Endodermal cell (in vitro differentiated cells): ENCODE data around the gene FANCL. TPM values are rescaled to one million over a fixed set of nuclear protein-coding genes. Genes with fewer than 3 reads are reported as not detected.
"Not testable (repeated sequence)": the region's sequence is repeated elsewhere in the genome, so short reads cannot be mapped to it uniquely, and the experiment has no call there.

Experiments used
- DNase-seq: peaks from one replicate; pipeline ENCODE4 v3.0.0-alpha.2; 2017
- H3K27ac ChIP-seq: 2 replicates; pipeline ENCODE4 v1.5.1; 2013; ENCODE audit warnings: mild to moderate bottlenecking, low read depth, low read length, moderate library complexity
- H3K27me3 ChIP-seq: 2 replicates; pipeline ENCODE4 v1.6.1; 2013; ENCODE audit warnings: mild to moderate bottlenecking, low read length, moderate library complexity; ENCODE audit not compliant: insufficient read depth, control insufficient read depth, poor library complexity, severe bottlenecking
- H3K36me3 ChIP-seq: 2 replicates; pipeline ENCODE4 v1.7.0; 2013; ENCODE audit warnings: mild to moderate bottlenecking, low read length, moderate library complexity; ENCODE audit not compliant: control insufficient read depth, insufficient read depth
- H3K4me1 ChIP-seq: one replicate; pipeline ENCODE4 v1.7.0; 2013; ENCODE audit warnings: low read length; ENCODE audit not compliant: control insufficient read depth, insufficient read depth
- H3K4me3 ChIP-seq: 2 replicates; pipeline ENCODE4 v1.5.1; 2013; ENCODE audit warnings: mild to moderate bottlenecking, low read length, moderate library complexity
- H3K9ac ChIP-seq: 2 replicates; pipeline ENCODE4 v1.6.1; 2013; ENCODE audit warnings: mild to moderate bottlenecking, low read length, moderate library complexity; ENCODE audit not compliant: poor library complexity, severe bottlenecking; ENCODE audit errors: extremely low read depth
- H3K9me3 ChIP-seq: 2 replicates; pipeline ENCODE4 v1.6.1; 2013; ENCODE audit warnings: mild to moderate bottlenecking, low read length, moderate library complexity; ENCODE audit not compliant: control insufficient read depth
- H3K27ac Mint-ChIP-seq: 2 replicates; pipeline ENCODE4 v1.8.0; 2020; ENCODE audit warnings: mixed read lengths
- H3K27me3 Mint-ChIP-seq: 2 replicates; pipeline ENCODE4 v1.8.0; 2021; ENCODE audit warnings: mild to moderate bottlenecking, mixed read lengths; ENCODE audit not compliant: insufficient read depth
- H3K36me3 Mint-ChIP-seq: 2 replicates; pipeline ENCODE4 v1.8.0; 2020; ENCODE audit warnings: low read depth, mixed read lengths
- H3K4me1 Mint-ChIP-seq: 2 replicates; pipeline ENCODE4 v1.8.0; 2020; ENCODE audit warnings: mixed read lengths
- H3K4me3 Mint-ChIP-seq: 2 replicates; pipeline ENCODE4 v1.8.0; 2020; ENCODE audit warnings: mild to moderate bottlenecking, moderate library complexity, mixed read lengths
- H3K9me3 Mint-ChIP-seq: 2 replicates; pipeline ENCODE4 v1.8.0; 2020; ENCODE audit warnings: mild to moderate bottlenecking, mixed read lengths
- WGBS, 2 experiments: methylation state at CpG; one replicate each; pipeline versions ENCODE4 v1.1.5 to v1.1.7; 2013; ENCODE audit warnings: missing lambda C conversion rate in 2 of 2, mixed read lengths in 1 of 2; ENCODE audit not compliant: insufficient coverage in 1 of 2, insufficient read length in 1 of 2; 5-methylcytosine and 5-hydroxymethylcytosine counted together
- total RNA-seq, 2 donors: library from RNA; stranded (reverse); fragmentation: NEBNext Ultra II Directional in 1 of 2; extraction: Animal tissue kit (Norgen Biotek cat#: 25700) in 1 of 2; gene quantifications; 2 replicates in 1 of 2; 3 replicates in 1 of 2; pipeline ENCODE4 v1.2.1, GENCODE V29; 2021
- TF ChIP-seq, protein P1 (sequence below): fragments of 200-600 bp; sonication (generic); conservative IDR thresholded peaks from 2 replicates; pipeline ENCODE4 v1.5.0; 2021; ENCODE audit warnings: antibody characterized with exemption, mild to moderate bottlenecking

The FANCL gene
- total RNA-seq, 2 donors from 2014 or later = 64.0 to 85.2 TPM

GRCh38 chr2:58182527-58182926, 58.6 kb downstream of the FANCL start:
- Histone ChIP-seq H3K27ac (no peak overlapping the region), H3K27me3 (no peaks in the 10 kb centered on the region), H3K4me1 (no peaks in the 10 kb centered on the region), H3K9me3 (peaks cover 16% of the 10 kb centered on the region), H3K9ac (no peak overlapping the region), H3K4me3 (no peak overlapping the region), H3K36me3 (peaks cover 39% of the 10 kb centered on the region)
- TF ChIP-seq, protein P1, sequence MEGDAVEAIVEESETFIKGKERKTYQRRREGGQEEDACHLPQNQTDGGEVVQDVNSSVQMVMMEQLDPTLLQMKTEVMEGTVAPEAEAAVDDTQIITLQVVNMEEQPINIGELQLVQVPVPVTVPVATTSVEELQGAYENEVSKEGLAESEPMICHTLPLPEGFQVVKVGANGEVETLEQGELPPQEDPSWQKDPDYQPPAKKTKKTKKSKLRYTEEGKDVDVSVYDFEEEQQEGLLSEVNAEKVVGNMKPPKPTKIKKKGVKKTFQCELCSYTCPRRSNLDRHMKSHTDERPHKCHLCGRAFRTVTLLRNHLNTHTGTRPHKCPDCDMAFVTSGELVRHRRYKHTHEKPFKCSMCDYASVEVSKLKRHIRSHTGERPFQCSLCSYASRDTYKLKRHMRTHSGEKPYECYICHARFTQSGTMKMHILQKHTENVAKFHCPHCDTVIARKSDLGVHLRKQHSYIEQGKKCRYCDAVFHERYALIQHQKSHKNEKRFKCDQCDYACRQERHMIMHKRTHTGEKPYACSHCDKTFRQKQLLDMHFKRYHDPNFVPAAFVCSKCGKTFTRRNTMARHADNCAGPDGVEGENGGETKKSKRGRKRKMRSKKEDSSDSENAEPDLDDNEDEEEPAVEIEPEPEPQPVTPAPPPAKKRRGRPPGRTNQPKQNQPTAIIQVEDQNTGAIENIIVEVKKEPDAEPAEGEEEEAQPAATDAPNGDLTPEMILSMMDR = no peak
- no peak for DNase-seq
- Mint-ChIP-seq H3K27me3 (no peaks in the 10 kb centered on the region), H3K4me3 (no peak overlapping the region), H3K27ac (no peak overlapping the region), H3K4me1 (peaks cover 9% of the 10 kb centered on the region), H3K36me3 (peaks cover 56% of the 10 kb centered on the region), H3K9me3 (peaks cover 28% of the 10 kb centered on the region)
- WGBS, 2 experiments = 83 to 100% methylated on average over 1 of the region's 1 CpG

GRCh38 chr2:58180635-58181034, 60.5 kb downstream of the FANCL start:
- peaks cover 33% of the 10 kb centered on the region for H3K9me3 Mint-ChIP-seq
- WGBS, 2 experiments = 84% methylated on average over 4 of the region's 5 CpGs; no CpG with 5 or more reads in 1 of the 2 experiments

GRCh38 chr2:58180175-58180574, 61.0 kb downstream of the FANCL start:
- H3K27ac ChIP-seq, H3K4me3 ChIP-seq, H3K4me1 Mint-ChIP-seq, H3K27me3 Mint-ChIP-seq, H3K9ac ChIP-seq, DNase-seq, H3K27me3 ChIP-seq, H3K27ac Mint-ChIP-seq, H3K4me3 Mint-ChIP-seq, H3K4me1 ChIP-seq: not testable (repeated sequence)
- 91 to 97% methylated on average over 3 of the region's 3 CpGs for WGBS, 2 experiments
- Mint-ChIP-seq H3K9me3 (peaks cover 36% of the 10 kb centered on the region), H3K36me3 (peaks cover 53% of the 10 kb centered on the region)
- H3K9me3 ChIP-seq = peaks cover 16% of the 10 kb centered on the region
- H3K36me3 ChIP-seq = peaks cover 25% of the 10 kb centered on the region

More at GRCh38 chr2:58180635-58181034, 60.5 kb downstream of the FANCL start:
- H3K4me1 ChIP-seq = no peaks in the 10 kb centered on the region
- no peaks in the 10 kb centered on the region for H3K27me3 ChIP-seq
- H3K36me3 Mint-ChIP-seq = peaks cover 49% of the 10 kb centered on the region
- H3K27ac Mint-ChIP-seq = no peak overlapping the region
- TF ChIP-seq, protein P1 = no peak
- no peak overlapping the region for H3K4me3 ChIP-seq
- peaks cover 9% of the 10 kb centered on the region for H3K4me1 Mint-ChIP-seq
- DNase-seq = no peak
- H3K9me3 ChIP-seq = peaks cover 16% of the 10 kb centered on the region
- H3K27ac ChIP-seq = no peak overlapping the region
- peaks cover 25% of the 10 kb centered on the region for H3K36me3 ChIP-seq
- H3K9ac ChIP-seq = no peak overlapping the region
- H3K27me3 Mint-ChIP-seq = no peaks in the 10 kb centered on the region
- no peak overlapping the region for H3K4me3 Mint-ChIP-seq

DNA sequence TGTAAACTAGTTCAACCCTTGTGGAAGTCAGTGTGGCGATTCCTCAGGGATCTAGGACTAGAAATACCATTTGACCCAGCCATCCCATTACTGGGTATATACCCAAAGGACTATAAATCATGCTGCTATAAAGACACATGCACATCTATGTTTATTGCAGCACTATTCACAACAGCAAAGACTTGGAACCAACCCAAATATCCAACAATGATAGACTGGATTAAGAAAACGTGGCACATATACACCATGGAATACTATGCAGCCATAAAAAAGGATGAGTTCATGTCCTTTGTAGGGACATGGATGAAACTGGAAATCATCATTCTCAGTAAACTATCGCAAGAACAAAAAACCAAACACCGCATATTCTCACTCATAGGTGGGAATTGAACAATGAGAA, 63.9 kb downstream of the FANCL start:
- H3K4me1 Mint-ChIP-seq, H3K27ac Mint-ChIP-seq, H3K9ac ChIP-seq, H3K4me3 Mint-ChIP-seq, H3K4me1 ChIP-seq, H3K27me3 Mint-ChIP-seq, H3K4me3 ChIP-seq, H3K27me3 ChIP-seq, DNase-seq, H3K27ac ChIP-seq: not testable (repeated sequence)
- Mint-ChIP-seq H3K9me3 (peaks cover 61% of the 10 kb centered on the region), H3K36me3 (peaks cover 71% of the 10 kb centered on the region)
- no CpG with 5 or more reads among the region's 4 CpGs for WGBS, 2 experiments
- H3K36me3 ChIP-seq = peaks cover 23% of the 10 kb centered on the region
- peaks cover 31% of the 10 kb centered on the region for H3K9me3 ChIP-seq

- DNase-seq = peak; percentile 35
- H3K4me1 Mint-ChIP-seq, H3K27me3 Mint-ChIP-seq: not testable (repeated sequence)
Measured at GRCh38 chr2:58171831-58172230, 69.3 kb downstream of the FANCL start.

DNA sequence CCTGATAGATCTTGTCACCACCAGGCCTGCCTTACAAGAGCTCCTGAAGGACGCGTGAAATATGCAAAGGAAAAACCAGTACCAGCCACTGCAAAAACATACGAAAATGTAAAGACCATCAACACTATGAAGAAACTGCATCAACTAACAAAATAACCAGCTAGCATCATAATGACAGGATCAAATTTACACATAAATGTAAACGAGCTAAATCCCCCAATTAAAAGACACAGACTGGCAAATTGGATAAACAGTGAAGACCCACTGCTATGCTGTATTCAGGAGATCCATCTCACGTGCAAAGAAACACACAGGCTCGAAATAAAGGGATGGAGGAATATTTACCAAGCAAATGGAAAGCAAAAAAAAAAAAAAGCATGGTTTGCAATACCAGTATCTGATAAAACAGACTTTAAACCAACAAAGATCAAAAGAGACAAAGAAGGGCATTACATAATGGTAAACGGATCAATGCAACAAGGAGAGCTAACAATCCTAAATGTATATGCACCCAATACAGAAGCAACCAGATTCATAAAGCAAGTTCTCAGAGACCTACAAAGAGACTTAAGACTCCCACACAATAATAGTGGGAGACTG, 70.7 kb downstream of the FANCL start:
- not testable (repeated sequence) for H3K27ac Mint-ChIP-seq, DNase-seq, H3K4me1 Mint-ChIP-seq, H3K27me3 Mint-ChIP-seq, H3K4me3 ChIP-seq, H3K4me1 ChIP-seq, H3K4me3 Mint-ChIP-seq, H3K27me3 ChIP-seq, H3K27ac ChIP-seq, H3K9ac ChIP-seq
- peaks cover 48% of the 10 kb centered on the region for H3K9me3 Mint-ChIP-seq
- 92 to 95% methylated on average over 4 to 7 of the region's 7 CpGs for WGBS, 2 experiments
- H3K36me3 Mint-ChIP-seq = peaks cover 78% of the 10 kb centered on the region
- Histone ChIP-seq H3K36me3 (peaks cover 28% of the 10 kb centered on the region), H3K9me3 (peaks cover 27% of the 10 kb centered on the region)

More at GRCh38 chr2:58171831-58172230, 69.3 kb downstream of the FANCL start:
- H3K9me3 ChIP-seq = peaks cover 27% of the 10 kb centered on the region
- H3K4me1 ChIP-seq, H3K27ac Mint-ChIP-seq, H3K27me3 ChIP-seq, H3K4me3 Mint-ChIP-seq, H3K27ac ChIP-seq, H3K9ac ChIP-seq, H3K4me3 ChIP-seq: not testable (repeated sequence)
- peaks cover 76% of the 10 kb centered on the region for H3K36me3 Mint-ChIP-seq
- WGBS, 2 experiments = 93 to 100% methylated on average over 2 to 16 of the region's 16 CpGs
- H3K9me3 Mint-ChIP-seq = peaks cover 53% of the 10 kb centered on the region
- H3K36me3 ChIP-seq = peaks cover 24% of the 10 kb centered on the region
